ENCODE data around the gene TTC9.

TTC9 gene

GRCh38 chr14:70645892-70646291, 4.2 kb downstream of the TTC9 start:
- Histone ChIP-seq H3K9ac (ENCODE audit: low read depth, low read length) (no peak overlapping the region; the same call in 1 of the 2 replicates), H3K4me1 (ENCODE audit: control insufficient read depth, insufficient read depth, low read length) (peaks cover 54% of the 10 kb centered on the region), H3K4me3 (ENCODE audit: low read depth, low read length) (0 out of 2 replicates have a peak overlapping the region, but pooled peaks have one; percentile 18), H3K27me3 (ENCODE audit: control insufficient read depth, insufficient read depth, low read length) (no peaks in the 10 kb centered on the region), H3K27ac (ENCODE audit: low read depth, low read length) (peak overlapping the region; percentile 87), H3K9me3 (ENCODE audit: control insufficient read depth, insufficient read depth, low read length) (no peaks in the 10 kb centered on the region), H3K36me3 (ENCODE audit: control insufficient read depth, insufficient read depth, low read length) (no peaks in the 10 kb centered on the region; the same call in 1 of the 2 replicates)

GRCh38 chr14:70646705-70647104, 5.0 kb downstream of the TTC9 start:
- H3K9ac ChIP-seq (ENCODE audit: low read depth, low read length): no peak overlapping the region
- peaks cover 7% of the 10 kb centered on the region; the same call in 1 of the 2 replicates for H3K36me3 ChIP-seq (ENCODE audit: control insufficient read depth, insufficient read depth, low read length)
- no peaks in the 10 kb centered on the region for H3K27me3 ChIP-seq (ENCODE audit: control insufficient read depth, insufficient read depth, low read length)
- H3K9me3 ChIP-seq (ENCODE audit: control insufficient read depth, insufficient read depth, low read length): no peaks in the 10 kb centered on the region
- no peak overlapping the region; the same call in 1 of the 2 replicates for H3K4me3 ChIP-seq (ENCODE audit: low read depth, low read length)
- H3K27ac ChIP-seq (ENCODE audit: low read depth, low read length): peak overlapping the region; percentile 87
- H3K4me1 ChIP-seq (ENCODE audit: control insufficient read depth, insufficient read depth, low read length): peaks cover 53% of the 10 kb centered on the region

GRCh38 chr14:70648346-70648745, 6.6 kb downstream of the TTC9 start:
- H3K9me3 ChIP-seq (ENCODE audit: control insufficient read depth, insufficient read depth, low read length): no peaks in the 10 kb centered on the region
- H3K27ac ChIP-seq (ENCODE audit: low read depth, low read length): no peak overlapping the region
- peaks cover 53% of the 10 kb centered on the region for H3K4me1 ChIP-seq (ENCODE audit: control insufficient read depth, insufficient read depth, low read length)
- H3K4me3 ChIP-seq (ENCODE audit: low read depth, low read length): no peak overlapping the region
- no peak overlapping the region for H3K9ac ChIP-seq (ENCODE audit: low read depth, low read length)
- H3K27me3 ChIP-seq (ENCODE audit: control insufficient read depth, insufficient read depth, low read length): no peaks in the 10 kb centered on the region
- H3K36me3 ChIP-seq (ENCODE audit: control insufficient read depth, insufficient read depth, low read length): peaks cover 18% of the 10 kb centered on the region; the same call in 1 of the 2 replicates

- no peak overlapping the region for H3K9ac ChIP-seq (ENCODE audit: low read depth, low read length)
- peaks cover 52% of the 10 kb centered on the region for H3K4me1 ChIP-seq (ENCODE audit: control insufficient read depth, insufficient read depth, low read length)
- no peak overlapping the region for H3K4me3 ChIP-seq (ENCODE audit: low read depth, low read length)
- H3K36me3 ChIP-seq (ENCODE audit: control insufficient read depth, insufficient read depth, low read length): peaks cover 18% of the 10 kb centered on the region; the same call in 1 of the 2 replicates
- H3K27me3 ChIP-seq (ENCODE audit: control insufficient read depth, insufficient read depth, low read length): no peaks in the 10 kb centered on the region
- no peak overlapping the region for H3K27ac ChIP-seq (ENCODE audit: low read depth, low read length)
- no peaks in the 10 kb centered on the region for H3K9me3 ChIP-seq (ENCODE audit: control insufficient read depth, insufficient read depth, low read length)
Observed at GRCh38 chr14:70649803-70650202, 8.1 kb downstream of the TTC9 start.

GRCh38 chr14:70651522-70651921, 9.8 kb downstream of the TTC9 start:
- Histone ChIP-seq H3K36me3 (ENCODE audit: control insufficient read depth, insufficient read depth, low read length) (peaks cover 18% of the 10 kb centered on the region; the same call in 1 of the 2 replicates), H3K9me3 (ENCODE audit: control insufficient read depth, insufficient read depth, low read length) (no peaks in the 10 kb centered on the region), H3K9ac (ENCODE audit: low read depth, low read length) (no peak overlapping the region), H3K27ac (ENCODE audit: low read depth, low read length) (no peak overlapping the region), H3K4me3 (ENCODE audit: low read depth, low read length) (no peak overlapping the region), H3K27me3 (ENCODE audit: control insufficient read depth, insufficient read depth, low read length) (no peaks in the 10 kb centered on the region), H3K4me1 (ENCODE audit: control insufficient read depth, insufficient read depth, low read length) (peaks cover 50% of the 10 kb centered on the region)

GRCh38 chr14:70652871-70653270, 11.2 kb downstream of the TTC9 start:
- Histone ChIP-seq H3K36me3 (ENCODE audit: control insufficient read depth, insufficient read depth, low read length) (peaks cover 18% of the 10 kb centered on the region; the same call in 1 of the 2 replicates), H3K27ac (ENCODE audit: low read depth, low read length) (no peak overlapping the region), H3K4me1 (ENCODE audit: control insufficient read depth, insufficient read depth, low read length) (peaks cover 38% of the 10 kb centered on the region), H3K27me3 (ENCODE audit: control insufficient read depth, insufficient read depth, low read length) (no peaks in the 10 kb centered on the region), H3K9ac (ENCODE audit: low read depth, low read length) (no peak overlapping the region), H3K9me3 (ENCODE audit: control insufficient read depth, insufficient read depth, low read length) (no peaks in the 10 kb centered on the region), H3K4me3 (ENCODE audit: low read depth, low read length) (no peak overlapping the region)

- Histone ChIP-seq H3K9ac (ENCODE audit: low read depth, low read length) (no peak overlapping the region), H3K27me3 (ENCODE audit: control insufficient read depth, insufficient read depth, low read length) (no peaks in the 10 kb centered on the region), H3K9me3 (ENCODE audit: control insufficient read depth, insufficient read depth, low read length) (no peaks in the 10 kb centered on the region), H3K36me3 (ENCODE audit: control insufficient read depth, insufficient read depth, low read length) (peaks cover 18% of the 10 kb centered on the region; the same call in 1 of the 2 replicates), H3K4me3 (ENCODE audit: low read depth, low read length) (no peak overlapping the region), H3K4me1 (ENCODE audit: control insufficient read depth, insufficient read depth, low read length) (peaks cover 36% of the 10 kb centered on the region), H3K27ac (ENCODE audit: low read depth, low read length) (peak overlapping the region; percentile 52)
Observed at GRCh38 chr14:70653662-70654061, 11.9 kb downstream of the TTC9 start.

- Histone ChIP-seq H3K4me3 (ENCODE audit: low read depth, low read length) (no peak overlapping the region), H3K9ac (ENCODE audit: low read depth, low read length) (no peak overlapping the region), H3K27ac (ENCODE audit: low read depth, low read length) (peak overlapping the region; percentile 62), H3K36me3 (ENCODE audit: control insufficient read depth, insufficient read depth, low read length) (peaks cover 18% of the 10 kb centered on the region; the same call in 1 of the 2 replicates), H3K9me3 (ENCODE audit: control insufficient read depth, insufficient read depth, low read length) (no peaks in the 10 kb centered on the region), H3K27me3 (ENCODE audit: control insufficient read depth, insufficient read depth, low read length) (no peaks in the 10 kb centered on the region), H3K4me1 (ENCODE audit: control insufficient read depth, insufficient read depth, low read length) (peaks cover 43% of the 10 kb centered on the region)
Observed at GRCh38 chr14:70654632-70655031, 12.9 kb downstream of the TTC9 start.

GRCh38 chr14:70655110-70655826, 13.6 kb downstream of the TTC9 start:
- Histone ChIP-seq H3K27me3 (ENCODE audit: control insufficient read depth, insufficient read depth, low read length) (no peaks in the 10 kb centered on the region), H3K4me3 (ENCODE audit: low read depth, low read length) (no peak overlapping the region), H3K9me3 (ENCODE audit: control insufficient read depth, insufficient read depth, low read length) (no peaks in the 10 kb centered on the region), H3K36me3 (ENCODE audit: control insufficient read depth, insufficient read depth, low read length) (peaks cover 18% of the 10 kb centered on the region; the same call in 1 of the 2 replicates), H3K9ac (ENCODE audit: low read depth, low read length) (no peak overlapping the region), H3K4me1 (ENCODE audit: control insufficient read depth, insufficient read depth, low read length) (peaks cover 43% of the 10 kb centered on the region), H3K27ac (ENCODE audit: low read depth, low read length) (peak overlapping the region; percentile 84)

GRCh38 chr14:70658899-70659298, 17.2 kb downstream of the TTC9 start:
- Histone ChIP-seq H3K4me3 (ENCODE audit: low read depth, low read length) (no peak overlapping the region), H3K36me3 (ENCODE audit: control insufficient read depth, insufficient read depth, low read length) (peaks cover 8% of the 10 kb centered on the region; the same call in 1 of the 2 replicates), H3K27me3 (ENCODE audit: control insufficient read depth, insufficient read depth, low read length) (no peaks in the 10 kb centered on the region), H3K9ac (ENCODE audit: low read depth, low read length) (no peak overlapping the region), H3K27ac (ENCODE audit: low read depth, low read length) (no peak overlapping the region), H3K9me3 (ENCODE audit: control insufficient read depth, insufficient read depth, low read length) (no peaks in the 10 kb centered on the region), H3K4me1 (ENCODE audit: control insufficient read depth, insufficient read depth, low read length) (peaks cover 44% of the 10 kb centered on the region)

Measured in HUES48 (cell line).